COLO668 (cell line): ENCODE results near the gene IGSF21.

Experiments used
- DNase-seq: peaks from one replicate; lab custom pipeline; 2025; ENCODE audit not compliant: unreplicated experiment; lab: John Stamatoyannopoulos, UW

Gene IGSF21

GRCh38 chr1:18094096-18094495 is 13.5 kb upstream of the IGSF21 start:
- DNase-seq, result no peak

- DNase-seq, result no peak
Observed at GRCh38 chr1:18097206-18097605, 10.4 kb upstream of the IGSF21 start.

GRCh38 chr1:18099026-18099425 is 8.6 kb upstream of the IGSF21 start:
- DNase-seq, result no peak

GRCh38 chr1:18100060-18100459 is 7.5 kb upstream of the IGSF21 start:
- no peak for DNase-seq

- peak; percentile 67 for DNase-seq
Observed at GRCh38 chr1:18100491-18101063, 7.0 kb upstream of the IGSF21 start.

GRCh38 chr1:18101508-18101907 is 6.1 kb upstream of the IGSF21 start:
- DNase-seq, result no peak

GRCh38 chr1:18103788-18104421 is 3.7 kb upstream of the IGSF21 start:
- no peak for DNase-seq

GRCh38 chr1:18104546-18105100 is 3.0 kb upstream of the IGSF21 start:
- DNase-seq, result no peak

GRCh38 chr1:18105196-18105595 is 2.4 kb upstream of the IGSF21 start:
- DNase-seq, result no peak

- no peak for DNase-seq
Observed at GRCh38 chr1:18108299-18109057, 880 bp downstream of the IGSF21 start.

- no peak for DNase-seq
Observed at GRCh38 chr1:18109058-18109755, 1.6 kb downstream of the IGSF21 start.

- peak; percentile 68 for DNase-seq
Observed at GRCh38 chr1:18109756-18110597, 2.4 kb downstream of the IGSF21 start.

GRCh38 chr1:18110598-18110939 is 3.0 kb downstream of the IGSF21 start:
- DNase-seq, result no peak

- DNase-seq, result no peak
Observed at GRCh38 chr1:18110968-18111367, 3.4 kb downstream of the IGSF21 start.

GRCh38 chr1:18111605-18112297 is 4.2 kb downstream of the IGSF21 start:
- DNase-seq, result no peak

- DNase-seq, result no peak
Observed at GRCh38 chr1:18112611-18113010, 5.0 kb downstream of the IGSF21 start.

- no peak for DNase-seq
Observed at GRCh38 chr1:18114726-18115410, 7.3 kb downstream of the IGSF21 start.

GRCh38 chr1:18116777-18117176 is 9.2 kb downstream of the IGSF21 start:
- no peak for DNase-seq

- DNase-seq, result peak; percentile 61
Observed at GRCh38 chr1:18118078-18118477, 10.5 kb downstream of the IGSF21 start.
